K562 (cell line): Measurements from ENCODE around the gene ARRDC5. TPM values are rescaled to one million over a fixed set of nuclear protein-coding genes. Genes with fewer than 3 reads are reported as not detected.
A peak's percentile ranks its signal among the peaks of the same experiment; 100 is the strongest.

Experiments used
- ATF1 ChIP-seq, 2 experiments: fragments of 450-650 bp in 1 of 2; IDR thresholded peaks; 2 replicates each; pipeline ENCODE4 v1.6.1; 2016; ENCODE audit warnings: missing compliant biosample characterization in 1 of 2, missing genetic modification characterization in 1 of 2
- ATF3 ChIP-seq, 2 experiments: fragments of 450-650 bp in 1 of 2; sonication (generic) in 1 of 2; formaldehyde crosslinking in 1 of 2; IDR thresholded peaks in 1 of 2; conservative IDR thresholded peaks in 1 of 2; 2 replicates each; pipeline versions ENCODE4 v1.6.1 to v1.8.1; 2016 to 2023; ENCODE audit warnings: mild to moderate bottlenecking in 2 of 2, moderate library complexity in 2 of 2, inconsistent platforms in 1 of 2, missing genetic modification reagents in 1 of 2
- CBFA2T2 ChIP-seq: fragments of 450-650 bp; conservative IDR thresholded peaks from 2 replicates; pipeline ENCODE4 v1.6.1; 2017; ENCODE audit warnings: mild to moderate bottlenecking
- CC2D1A ChIP-seq: fragments of 450-650 bp; IDR thresholded peaks from 2 replicates; pipeline ENCODE4 v1.6.1; 2017; ENCODE audit warnings: mild to moderate bottlenecking
- CXXC5 ChIP-seq: fragments of 250-450 bp; sonication (Bioruptor Pico); IDR thresholded peaks from 2 replicates; pipeline ENCODE4 v1.8.0; 2022; ENCODE audit warnings: inconsistent platforms, mild to moderate bottlenecking, moderate library complexity
- DEAF1 ChIP-seq: fragments of 450-650 bp; formaldehyde crosslinking; IDR thresholded peaks from 2 replicates; pipeline ENCODE4 v1.4.0; 2020; ENCODE audit warnings: mild to moderate bottlenecking, moderate library complexity
- FOS ChIP-seq: IDR thresholded peaks from 3 replicates; pipeline ENCODE4 v1.6.1; 2011; ENCODE audit not compliant: insufficient read length; ENCODE audit errors: extremely low read depth
- HNRNPH1 ChIP-seq: fragments of 200-400 bp; formaldehyde crosslinking; optimal IDR thresholded peaks from 2 replicates; pipeline ENCODE3; 2017; ENCODE audit warnings: low read depth, mild to moderate bottlenecking, low read length, moderate library complexity
- HNRNPLL ChIP-seq: fragments of 200-400 bp; formaldehyde crosslinking; IDR thresholded peaks from 2 replicates; pipeline ENCODE4 v1.6.1; 2017; ENCODE audit warnings: low read length, low read depth, mild to moderate bottlenecking; ENCODE audit not compliant: poor library complexity, severe bottlenecking
- ILK ChIP-seq: fragments of 450-650 bp; IDR thresholded peaks from 2 replicates; pipeline ENCODE4 v1.6.1; 2016; ENCODE audit warnings: missing genetic modification characterization, low read depth, mild to moderate bottlenecking, missing compliant biosample characterization, moderate library complexity, borderline replicate concordance
- KDM5B ChIP-seq: fragments of 200-600 bp; sonication (generic); IDR thresholded peaks from 2 replicates; pipeline ENCODE4 v1.6.1; 2012; ENCODE audit warnings: low read depth, mild to moderate bottlenecking, moderate library complexity, low read length, control low read depth, inconsistent platforms; ENCODE audit not compliant: insufficient replicate concordance
- MAFK ChIP-seq: IDR thresholded peaks from 2 replicates; pipeline ENCODE4 v1.6.1; 2011; ENCODE audit warnings: low read length, improper control_type of control experiment
- RBBP5 ChIP-seq: fragments of 200-600 bp; sonication (generic); IDR thresholded peaks from 2 replicates; pipeline ENCODE4 v1.6.1; 2012; ENCODE audit warnings: borderline replicate concordance, mild to moderate bottlenecking, low read length, control low read depth, inconsistent platforms; ENCODE audit not compliant: insufficient read depth, poor library complexity, severe bottlenecking
- RUNX1 ChIP-seq: sonication (generic); IDR thresholded peaks from 2 replicates; pipeline ENCODE4 v1.6.1; 2016; ENCODE audit warnings: antibody characterized with exemption, low read depth
- SMC3 ChIP-seq: conservative IDR thresholded peaks from 2 replicates; pipeline ENCODE4 v1.6.1; 2011; ENCODE audit warnings: low read depth, low read length, improper control_type of control experiment; ENCODE audit not compliant: insufficient read depth
- STAT5B ChIP-seq: fragments of 250-450 bp; sonication (Bioruptor Pico); IDR thresholded peaks from 2 replicates; pipeline ENCODE4 v1.8.0; 2021; ENCODE audit warnings: mild to moderate bottlenecking, inconsistent platforms
- ZBTB7A ChIP-seq: IDR thresholded peaks from 2 replicates; pipeline ENCODE4 v1.6.1; 2011; ENCODE audit warnings: low read depth, mild to moderate bottlenecking, low read length, moderate library complexity, borderline replicate concordance; ENCODE audit not compliant: control insufficient read depth
- ZNF263 ChIP-seq: sonication (generic); formaldehyde crosslinking; IDR thresholded peaks from 2 replicates; pipeline ENCODE4 v1.8.0; 2022; ENCODE audit warnings: mild to moderate bottlenecking, missing genetic modification reagents, borderline replicate concordance
- ZNF592 ChIP-seq: fragments of 450-650 bp; IDR thresholded peaks from 2 replicates; pipeline ENCODE4 v1.6.1; 2017; ENCODE audit warnings: antibody characterized with exemption, mild to moderate bottlenecking
- polyA plus RNA-seq, 8 experiments: library from polyadenylated mRNA; depleted of rRNA in 4 of 8; stranded (reverse) in 5 of 8; unstranded in 3 of 8; fragments of >200 nt; fragmentation: Nextera tagmentation in 2 of 8; fragmentation: Illumina TruSeq in 1 of 8; extraction: Ambion mirVana in 2 of 8; extraction: Trizol in 1 of 8; gene quantifications; 2 replicates each; pipeline versions ENCODE4 v1.2.1 to v1.2.3, GENCODE V29; 2011 to 2014; ENCODE audit warnings: inconsistent platforms in 1 of 8, missing spikeins in 1 of 8
- total RNA-seq, 7 experiments: library from RNA; depleted of rRNA in 6 of 7; stranded (reverse); fragments of >200 nt in 6 of 7; fragmentation: Illumina TruSeq in 2 of 7; extraction: Trizol in 2 of 7; gene quantifications; 2 replicates each; pipeline versions ENCODE4 v1.2.1 to v1.2.3, GENCODE V29; 2011 to 2021; ENCODE audit warnings: low replicate concordance in 1 of 7

The ARRDC5 gene
- total and polyA plus RNA-seq, 9 of the 15 experiments (the other 6 are each of a cell fraction or from before 2014, with no cell fraction given): not detected

GRCh38 chr19:4911786-4912672 is 9.3 kb upstream of the ARRDC5 start (continued):
- TF ChIP-seq DEAF1 (CRISPR knock-in tag): peak; percentile 40; the same call in 1 of the 2 replicates
- TF ChIP-seq HNRNPH1: no peak
- TF ChIP-seq ZNF592: peak; percentile 60; the same call in 1 of the 2 replicates
- no peak for TF ChIP-seq ILK (tag)
- TF ChIP-seq CXXC5: peak; percentile 15; the same call in 1 of the 2 replicates
- TF ChIP-seq SMC3: peak; percentile 65; the same call in 1 of the 2 replicates
- no peak for TF ChIP-seq FOS
- TF ChIP-seq STAT5B (CRISPR knock-in tag): no peak
- peak; percentile 24; the same call in 1 of the 2 replicates for TF ChIP-seq ATF3 (IDR thresholded peaks at IDR 0.05)
- TF ChIP-seq ATF3 (CRISPR knock-in tag; conservative IDR thresholded peaks at IDR 0.05): no peak
- peak; percentile 16 for TF ChIP-seq KDM5B
- 0 out of 2 replicates have a peak, but pooled peaks have one; percentile 65 for TF ChIP-seq CC2D1A
- no peak for TF ChIP-seq RUNX1
- no peak for TF ChIP-seq HNRNPLL
- no peak for TF ChIP-seq ATF1 (CRISPR knock-in tag; IDR thresholded peaks at IDR 0.05)
- peak; percentile 13; the same call in 1 of the 2 replicates for TF ChIP-seq ATF1 (tag; IDR thresholded peaks at IDR 0.05)
- TF ChIP-seq CBFA2T2: no peak
- peak; percentile 58 for TF ChIP-seq ZBTB7A
- TF ChIP-seq RBBP5: no peak
- peak; percentile 92 for TF ChIP-seq ZNF263
- no peak for TF ChIP-seq MAFK
